Activated T-helper 2 cell treated with anti-CD3 and anti-CD28 coated beads, Interferon-gamma antibody, Interleukin-2, Interleukin-4, amounts not matched to agents 10 μg/mL and 5 μg/mL and 100 μg/mL, durations not matched to agents 14 hours and 24 hours and 36 hours (primary cell): ENCODE data around the gene ENOX1. TPM values are rescaled to one million over a fixed set of nuclear protein-coding genes. Genes with fewer than 3 reads are reported as not detected.

Experiments used
- DNase-seq: peaks from one replicate; pipeline ENCODE4 v3.0.0; 2021; ENCODE audit warnings: low spot score
- H3K27ac Mint-ChIP-seq: one replicate; pipeline ENCODE4 v1.8.0; 2021; ENCODE audit warnings: mixed read lengths
- H3K27me3 Mint-ChIP-seq: one replicate; pipeline ENCODE4 v1.8.0; 2021; ENCODE audit warnings: low read depth, mixed read lengths
- H3K36me3 Mint-ChIP-seq: one replicate; pipeline ENCODE4 v1.8.0; 2021; ENCODE audit warnings: low read depth, mixed read lengths
- H3K4me1 Mint-ChIP-seq: one replicate; pipeline ENCODE4 v1.8.0; 2021; ENCODE audit warnings: low read depth, mixed read lengths
- H3K4me3 Mint-ChIP-seq: one replicate; pipeline ENCODE4 v1.8.0; 2021; ENCODE audit warnings: low read depth, mild to moderate bottlenecking, moderate library complexity, mixed read lengths
- H3K9me3 Mint-ChIP-seq: one replicate; pipeline ENCODE4 v1.8.0; 2021; ENCODE audit warnings: mixed read lengths
- intact Hi-C: fragments of 100-400 bp; cut with micrococcal nuclease; formaldehyde crosslinking; loops from one replicate; pipeline ENCODE4 v1.15.1; 2023
- total RNA-seq: library from RNA; stranded (reverse); gene quantifications from 2 replicates; pipeline ENCODE4 v1.2.3, GENCODE V29; 2022

ENOX1 gene
- total RNA-seq, 1 donor from 2014 or later, result 0.18 TPM

GRCh38 chr13:43377973-43378372, 408.8 kb downstream of the ENOX1 start:
- H3K4me3 Mint-ChIP-seq, result no peak overlapping the region
- H3K36me3 Mint-ChIP-seq, result no peaks in the 10 kb centered on the region
- peaks cover 2% of the 10 kb centered on the region for H3K4me1 Mint-ChIP-seq
- H3K9me3 Mint-ChIP-seq, result peaks cover 9% of the 10 kb centered on the region
- H3K27me3 Mint-ChIP-seq, result peaks cover 29% of the 10 kb centered on the region
- intact Hi-C loops, result no loop called here
- H3K27ac Mint-ChIP-seq, result no peak overlapping the region
- no peak for DNase-seq

- H3K4me1 Mint-ChIP-seq, result peaks cover 3% of the 10 kb centered on the region
Observed at GRCh38 chr13:43377149-43377548, 409.6 kb downstream of the ENOX1 start.

GRCh38 chr13:43376596-43376995, 410.2 kb downstream of the ENOX1 start:
- Mint-ChIP-seq H3K4me3 (no peak overlapping the region), H3K36me3 (no peaks in the 10 kb centered on the region), H3K4me1 (peaks cover 2% of the 10 kb centered on the region), H3K9me3 (peaks cover 9% of the 10 kb centered on the region), H3K27ac (no peak overlapping the region), H3K27me3 (peaks cover 32% of the 10 kb centered on the region)
- no peak for DNase-seq
- intact Hi-C loops, result no loop called here

More at GRCh38 chr13:43377149-43377548, 409.6 kb downstream of the ENOX1 start:
- Mint-ChIP-seq H3K27ac (no peak overlapping the region), H3K36me3 (no peaks in the 10 kb centered on the region), H3K9me3 (peaks cover 9% of the 10 kb centered on the region), H3K4me3 (no peak overlapping the region), H3K27me3 (peaks cover 31% of the 10 kb centered on the region)
- intact Hi-C loops, result no loop called here
- DNase-seq, result no peak

DNA sequence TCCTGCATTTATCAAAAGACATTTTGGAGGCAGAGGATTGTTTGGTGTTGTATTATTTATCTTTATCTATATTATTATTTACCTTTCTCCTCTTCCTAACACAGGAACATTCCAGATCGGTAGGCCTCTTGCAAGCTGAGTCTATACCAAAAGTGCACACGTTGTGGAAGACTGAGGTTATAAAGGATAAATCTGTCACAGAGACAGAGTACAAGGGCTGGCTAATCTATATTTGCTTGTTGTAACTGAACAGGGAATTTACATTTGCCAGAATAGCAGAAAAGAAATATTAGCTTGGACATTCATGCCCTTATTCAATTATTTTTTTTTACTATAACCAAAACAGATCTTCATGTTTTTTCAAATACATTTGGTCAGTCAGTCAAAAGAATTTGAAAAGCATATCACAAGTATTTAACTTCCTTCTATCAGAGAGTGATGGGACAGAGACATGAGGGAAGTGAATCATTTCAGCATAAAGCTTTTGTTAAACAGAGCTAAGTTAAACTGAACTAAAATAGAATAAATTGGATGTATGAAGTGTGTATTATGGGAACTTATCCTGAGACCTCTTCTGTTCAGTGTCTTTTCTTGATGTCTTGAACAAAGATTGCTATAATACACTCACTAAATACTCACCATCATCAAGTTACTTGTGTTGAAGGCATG, 410.8 kb downstream of the ENOX1 start:
- Mint-ChIP-seq H3K9me3 (peaks cover 9% of the 10 kb centered on the region), H3K36me3 (no peaks in the 10 kb centered on the region), H3K27me3 (peaks cover 32% of the 10 kb centered on the region), H3K4me1 (peaks cover 2% of the 10 kb centered on the region), H3K27ac (no peak overlapping the region), H3K4me3 (no peak overlapping the region)
- intact Hi-C loops, result no loop called here
- no peak for DNase-seq

DNA sequence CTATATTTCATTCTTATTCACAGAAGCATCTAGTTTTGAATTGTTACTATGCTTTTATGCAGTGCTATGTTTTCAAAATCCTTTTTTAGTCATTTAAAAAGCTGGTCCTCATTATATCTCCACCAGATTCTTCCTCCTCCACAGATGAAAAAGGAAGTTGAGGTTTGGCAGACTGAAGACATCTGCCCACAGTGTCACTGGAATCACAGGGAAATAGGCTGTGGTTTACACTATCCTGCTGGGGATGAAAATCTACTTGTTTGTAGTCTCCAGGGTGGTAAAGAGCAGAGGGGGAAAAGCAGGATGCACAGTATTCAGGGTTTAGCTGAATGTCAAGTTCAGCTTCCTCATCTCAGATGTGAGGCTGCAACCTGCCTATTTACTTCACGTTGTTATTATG, 412.2 kb downstream of the ENOX1 start:
- intact Hi-C loops, result no loop called here
- H3K4me3 Mint-ChIP-seq, result no peak overlapping the region
- no peak for DNase-seq
- peaks cover 2% of the 10 kb centered on the region for H3K4me1 Mint-ChIP-seq
- peaks cover 9% of the 10 kb centered on the region for H3K9me3 Mint-ChIP-seq
- H3K27ac Mint-ChIP-seq, result no peak overlapping the region
- peaks cover 31% of the 10 kb centered on the region for H3K27me3 Mint-ChIP-seq
- no peaks in the 10 kb centered on the region for H3K36me3 Mint-ChIP-seq

DNA sequence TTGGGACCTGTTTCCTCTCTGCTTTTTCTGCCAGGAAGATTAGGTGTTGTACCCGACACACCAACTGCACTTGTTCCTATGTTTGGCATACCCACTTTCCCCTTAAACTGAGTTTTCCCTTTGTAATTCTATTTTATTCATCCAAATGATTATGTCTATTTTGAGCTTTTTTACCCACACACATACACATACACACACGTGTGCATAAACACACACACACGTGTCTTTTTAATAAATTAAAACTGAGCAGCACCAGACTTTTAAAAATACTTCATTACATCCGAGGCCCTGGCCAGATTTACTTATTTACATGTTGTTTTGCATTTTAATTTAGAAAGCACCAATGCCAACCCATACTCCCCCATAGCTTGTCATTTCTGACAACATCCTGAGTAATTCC, 413.4 kb downstream of the ENOX1 start:
- no peaks in the 10 kb centered on the region for H3K36me3 Mint-ChIP-seq
- DNase-seq, result no peak
- intact Hi-C loops, result no loop called here
- no peak overlapping the region for H3K4me3 Mint-ChIP-seq
- H3K27ac Mint-ChIP-seq, result no peak overlapping the region
- H3K27me3 Mint-ChIP-seq, result peaks cover 19% of the 10 kb centered on the region
- peaks cover 4% of the 10 kb centered on the region for H3K4me1 Mint-ChIP-seq
- no peaks in the 10 kb centered on the region for H3K9me3 Mint-ChIP-seq

- intact Hi-C loops, result no loop called here
- H3K27ac Mint-ChIP-seq, result no peak overlapping the region
- H3K36me3 Mint-ChIP-seq, result no peaks in the 10 kb centered on the region
- H3K4me3 Mint-ChIP-seq, result no peak overlapping the region
- H3K4me1 Mint-ChIP-seq, result peaks cover 10% of the 10 kb centered on the region
- no peaks in the 10 kb centered on the region for H3K9me3 Mint-ChIP-seq
- no peak for DNase-seq
- peaks cover 12% of the 10 kb centered on the region for H3K27me3 Mint-ChIP-seq
Observed at GRCh38 chr13:43370842-43371241, 415.9 kb downstream of the ENOX1 start.

- no peak overlapping the region for H3K4me3 Mint-ChIP-seq
- H3K27ac Mint-ChIP-seq, result no peak overlapping the region
- no peak for DNase-seq
- H3K36me3 Mint-ChIP-seq, result no peaks in the 10 kb centered on the region
- H3K4me1 Mint-ChIP-seq, result peaks cover 10% of the 10 kb centered on the region
- intact Hi-C loops, result no loop called here
- no peaks in the 10 kb centered on the region for H3K9me3 Mint-ChIP-seq
- peaks cover 6% of the 10 kb centered on the region for H3K27me3 Mint-ChIP-seq
Observed at GRCh38 chr13:43369319-43369718, 417.5 kb downstream of the ENOX1 start.

- Mint-ChIP-seq H3K27me3 (peaks cover 5% of the 10 kb centered on the region), H3K9me3 (no peaks in the 10 kb centered on the region), H3K4me3 (no peak overlapping the region), H3K4me1 (peaks cover 10% of the 10 kb centered on the region), H3K36me3 (no peaks in the 10 kb centered on the region), H3K27ac (no peak overlapping the region)
- intact Hi-C loops, result no loop called here
- no peak for DNase-seq
Observed at GRCh38 chr13:43368003-43368402, 418.8 kb downstream of the ENOX1 start.

- intact Hi-C loops, result no loop called here
- no peaks in the 10 kb centered on the region for H3K27me3 Mint-ChIP-seq
- no peaks in the 10 kb centered on the region for H3K36me3 Mint-ChIP-seq
- peaks cover 8% of the 10 kb centered on the region for H3K4me1 Mint-ChIP-seq
- no peak for DNase-seq
- no peaks in the 10 kb centered on the region for H3K9me3 Mint-ChIP-seq
- H3K27ac Mint-ChIP-seq, result no peak overlapping the region
- H3K4me3 Mint-ChIP-seq, result no peak overlapping the region
Observed at GRCh38 chr13:43365039-43365344, 421.8 kb downstream of the ENOX1 start.

- Mint-ChIP-seq H3K27me3 (no peaks in the 10 kb centered on the region), H3K27ac (no peak overlapping the region), H3K9me3 (no peaks in the 10 kb centered on the region), H3K4me1 (peaks cover 8% of the 10 kb centered on the region), H3K4me3 (no peak overlapping the region), H3K36me3 (no peaks in the 10 kb centered on the region)
- intact Hi-C loops, result no loop called here
- no peak for DNase-seq
Observed at GRCh38 chr13:43364210-43365038, 422.3 kb downstream of the ENOX1 start.

DNA sequence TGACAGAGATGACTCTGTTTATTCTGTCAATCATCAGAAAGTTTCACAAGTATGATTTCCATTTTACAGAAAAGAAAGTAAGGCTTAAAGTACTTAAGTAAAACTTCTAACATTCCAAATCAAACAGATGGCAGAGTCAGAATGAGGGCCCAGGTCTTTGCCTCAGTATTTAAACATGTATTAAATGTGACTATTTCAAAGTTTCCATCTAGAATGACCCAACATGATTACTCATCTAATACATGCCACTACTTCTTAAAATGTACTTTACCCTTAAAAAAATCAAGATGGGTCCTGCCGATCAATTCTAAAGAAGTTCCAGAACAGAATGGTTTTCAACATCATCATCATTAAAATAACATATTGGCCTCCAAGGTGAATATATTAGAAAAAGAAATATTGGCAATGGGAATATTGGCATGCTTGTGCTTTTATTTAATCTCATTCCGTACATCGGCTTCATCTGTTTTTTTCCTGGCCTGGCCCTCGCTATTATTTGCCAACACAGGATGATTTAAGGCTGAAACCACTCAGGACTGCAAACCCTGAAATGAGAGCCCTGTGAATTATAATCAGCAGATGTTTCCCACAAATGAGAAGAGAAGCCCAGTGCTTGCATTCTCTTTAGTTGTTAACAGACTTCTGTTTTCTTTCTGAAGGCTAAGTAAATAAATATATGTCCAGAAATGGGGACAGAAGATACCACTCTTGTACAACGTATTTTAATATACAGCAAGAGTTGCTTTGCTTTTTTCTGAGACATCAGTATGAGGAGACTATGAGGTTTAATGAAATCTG, 423.4 kb downstream of the ENOX1 start:
- Mint-ChIP-seq H3K27me3 (no peaks in the 10 kb centered on the region), H3K27ac (no peak overlapping the region), H3K4me3 (no peak overlapping the region), H3K4me1 (peaks cover 6% of the 10 kb centered on the region), H3K9me3 (no peaks in the 10 kb centered on the region), H3K36me3 (no peaks in the 10 kb centered on the region)
- intact Hi-C loops, result no loop called here
- no peak for DNase-seq

DNA sequence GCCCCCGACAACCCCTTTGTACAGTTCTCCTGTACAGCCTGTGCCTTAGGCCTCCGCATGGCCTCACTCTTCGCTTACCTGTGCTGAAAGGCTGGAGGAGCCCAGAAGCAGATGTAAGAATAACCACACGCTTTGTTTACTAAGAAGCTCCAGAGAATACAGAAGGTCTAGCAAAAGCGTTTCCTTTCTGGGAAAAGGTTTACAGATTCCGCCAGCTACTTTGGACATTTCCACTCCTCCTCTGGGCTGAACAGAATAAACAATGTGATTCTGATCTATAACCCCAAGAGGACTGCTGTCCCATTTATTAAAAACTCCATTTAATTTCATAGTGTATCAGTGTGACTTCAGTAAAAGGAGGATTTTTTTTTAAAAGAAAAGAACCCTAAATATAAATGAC, 424.2 kb downstream of the ENOX1 start:
- intact Hi-C loops, result no loop called here
- DNase-seq, result no peak
- H3K27me3 Mint-ChIP-seq, result no peaks in the 10 kb centered on the region
- no peak overlapping the region for H3K27ac Mint-ChIP-seq
- no peaks in the 10 kb centered on the region for H3K36me3 Mint-ChIP-seq
- H3K4me1 Mint-ChIP-seq, result peaks cover 3% of the 10 kb centered on the region
- H3K9me3 Mint-ChIP-seq, result no peaks in the 10 kb centered on the region
- H3K4me3 Mint-ChIP-seq, result no peak overlapping the region
